Tibial artery (tissue), 4 donors: ENCODE data around the gene PASK.

Source experiments
- DNase-seq, 2 donors: peaks; one replicate each; pipeline ENCODE4 v3.0.0-alpha.2; 2019
- H3K27ac ChIP-seq, 2 donors: fragments of 200-600 bp; sonication (generic) in 1 of 2; 1 replicate in 1 of 2; 2 replicates in 1 of 2; pipeline ENCODE4 v1.5.1; 2018 to 2019; ENCODE audit warnings: mild to moderate bottlenecking in 1 of 2
- H3K27me3 ChIP-seq, 2 donors: fragments of 200-600 bp; sonication (generic) in 1 of 2; one replicate each; pipeline versions ENCODE4 v1.5.1 to v1.6.0; 2016 to 2019
- H3K36me3 ChIP-seq, 3 donors: fragments of 200-600 bp; sonication (generic) in 2 of 3; one replicate each; pipeline ENCODE4 v1.5.1; 2016 to 2019; ENCODE audit warnings: mild to moderate bottlenecking in 2 of 3
- H3K4me1 ChIP-seq, 4 donors: fragments of 200-600 bp; sonication (generic) in 2 of 4; 1 replicate in 3 of 4; 2 replicates in 1 of 4; pipeline ENCODE4 v1.5.1; 2016 to 2019
- H3K4me3 ChIP-seq, 2 donors: fragments of 200-600 bp; sonication (generic) in 1 of 2; 1 replicate in 1 of 2; 2 replicates in 1 of 2; pipeline ENCODE4 v1.5.1; 2018 to 2019; ENCODE audit warnings: mild to moderate bottlenecking in 2 of 2
- H3K9me3 ChIP-seq, 3 donors: fragments of 200-600 bp; sonication (generic) in 1 of 3; one replicate each; pipeline ENCODE4 v1.5.1; 2016 to 2019
- intact Hi-C: fragments of 100-400 bp; cut with DNase I; formaldehyde crosslinking; loops from one replicate; pipeline ENCODE4 v1.15.0; 2023; ENCODE audit warnings: low total_unique reads
- TF ChIP-seq, protein P1 (sequence below), 2 experiments: fragments of 200-600 bp in 1 of 2; fragments of 450-650 bp in 1 of 2; IDR thresholded peaks; one replicate each; pipeline ENCODE4 v1.5.1; 2017 to 2019; ENCODE audit warnings: antibody characterized with exemption in 2 of 2, mild to moderate bottlenecking in 1 of 2, moderate library complexity in 1 of 2

The PASK gene

DNA sequence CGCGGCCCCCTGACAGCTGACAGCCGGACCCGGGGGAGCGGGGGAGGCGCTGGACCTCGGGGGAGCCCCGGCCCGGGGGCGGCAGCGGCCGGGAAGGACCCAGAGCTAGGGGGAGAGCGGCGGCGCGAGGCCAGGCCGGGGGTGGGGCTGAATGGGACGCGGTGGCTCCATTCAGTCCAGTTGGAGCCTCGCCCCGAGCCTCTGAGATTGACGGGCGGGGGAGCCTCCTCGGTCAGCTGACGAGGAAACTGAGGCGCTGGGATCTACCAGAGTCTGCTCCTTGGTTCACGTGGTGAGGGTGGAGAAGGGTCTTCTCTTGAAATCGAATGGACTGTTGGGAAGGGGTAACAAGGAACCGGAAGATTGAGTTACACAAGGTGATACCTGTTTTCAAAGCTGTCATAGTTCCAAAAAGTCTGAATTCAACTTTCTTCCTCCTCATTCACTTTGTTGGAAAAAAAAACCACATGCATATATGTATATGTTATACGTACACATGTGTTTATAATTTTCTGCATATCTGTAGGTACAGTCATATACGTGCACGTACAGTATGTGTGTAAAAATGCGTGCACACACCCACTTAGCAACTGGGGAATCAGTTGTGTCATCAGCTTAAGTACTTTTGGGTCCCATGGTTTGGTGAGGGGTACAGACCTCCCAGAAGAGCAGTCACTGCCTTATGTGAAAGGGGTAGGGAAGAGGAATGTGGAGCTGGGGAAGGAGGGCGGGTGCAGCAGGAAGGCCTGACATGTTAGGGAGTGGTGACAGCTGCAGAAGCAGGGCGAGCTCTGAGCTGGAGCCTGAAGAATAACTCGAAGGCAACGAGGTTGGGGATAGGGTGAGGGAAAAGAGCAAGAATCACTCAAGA, 1.6 kb upstream of the PASK start:
- Histone ChIP-seq H3K36me3 (peaks cover 0 to 24% (median 7%) of the 10 kb centered on the region in 3 donors), H3K9me3 (no peaks in the 10 kb centered on the region), H3K27ac (peak overlapping the region; percentile 82 to 90), H3K4me1 (peaks cover 0 to 26% (median 16%) of the 10 kb centered on the region in 4 donors), H3K27me3 (no peaks in the 10 kb centered on the region), H3K4me3 (peak overlapping the region; percentile 86 to 97)
- intact Hi-C loops, result loop anchor here (10.0 kb wide), 1 partner anchor 556 kb away; no protein-coding TSS in a partner anchor
- TF ChIP-seq, protein P1, sequence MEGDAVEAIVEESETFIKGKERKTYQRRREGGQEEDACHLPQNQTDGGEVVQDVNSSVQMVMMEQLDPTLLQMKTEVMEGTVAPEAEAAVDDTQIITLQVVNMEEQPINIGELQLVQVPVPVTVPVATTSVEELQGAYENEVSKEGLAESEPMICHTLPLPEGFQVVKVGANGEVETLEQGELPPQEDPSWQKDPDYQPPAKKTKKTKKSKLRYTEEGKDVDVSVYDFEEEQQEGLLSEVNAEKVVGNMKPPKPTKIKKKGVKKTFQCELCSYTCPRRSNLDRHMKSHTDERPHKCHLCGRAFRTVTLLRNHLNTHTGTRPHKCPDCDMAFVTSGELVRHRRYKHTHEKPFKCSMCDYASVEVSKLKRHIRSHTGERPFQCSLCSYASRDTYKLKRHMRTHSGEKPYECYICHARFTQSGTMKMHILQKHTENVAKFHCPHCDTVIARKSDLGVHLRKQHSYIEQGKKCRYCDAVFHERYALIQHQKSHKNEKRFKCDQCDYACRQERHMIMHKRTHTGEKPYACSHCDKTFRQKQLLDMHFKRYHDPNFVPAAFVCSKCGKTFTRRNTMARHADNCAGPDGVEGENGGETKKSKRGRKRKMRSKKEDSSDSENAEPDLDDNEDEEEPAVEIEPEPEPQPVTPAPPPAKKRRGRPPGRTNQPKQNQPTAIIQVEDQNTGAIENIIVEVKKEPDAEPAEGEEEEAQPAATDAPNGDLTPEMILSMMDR (IDR thresholded peaks at IDR 0.05), result no peak
- no peak for DNase-seq

DNA sequence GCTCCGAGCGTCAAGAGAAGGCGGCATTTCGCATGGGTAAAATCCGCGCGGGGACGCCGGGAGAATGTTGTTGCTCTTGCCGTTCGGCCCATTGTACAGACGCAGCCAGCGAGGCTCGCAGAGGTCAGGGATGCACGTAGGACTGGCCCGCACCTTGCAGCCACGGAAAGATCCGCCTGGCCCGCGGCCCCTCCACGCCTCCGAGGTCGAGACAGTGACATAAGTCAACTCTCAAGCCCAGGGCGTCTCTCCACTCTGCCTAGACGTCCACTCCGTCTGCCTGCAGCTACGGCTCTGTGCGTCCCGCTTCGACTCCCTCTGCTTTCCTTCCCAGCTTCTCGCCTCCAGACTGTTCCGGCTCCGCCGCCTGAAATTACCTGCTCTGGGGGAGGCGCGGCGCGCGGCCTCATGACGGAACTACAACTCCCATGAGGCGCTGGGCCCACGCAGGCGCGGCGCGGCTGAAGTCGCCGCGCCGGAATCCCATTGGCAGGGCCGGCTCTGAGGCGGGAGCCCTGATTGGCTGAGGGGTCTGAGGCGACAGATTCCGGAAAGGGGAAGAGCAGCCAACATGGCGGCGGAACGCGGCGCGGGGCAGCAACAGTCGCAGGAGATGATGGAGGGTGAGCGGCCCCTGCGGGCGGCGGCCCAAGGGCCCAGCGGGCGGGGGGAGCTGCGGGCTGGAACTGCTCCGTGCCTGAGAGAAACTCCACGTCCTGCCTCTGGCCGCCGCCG, 820 bp upstream of the PASK start, which contains the start of gene PPP1R7:
PPP1R7 (plus strand) TSS at position 543 of the 735 bp plus-strand sequence; CDS start at position 572, 29 bp downstream.
- Histone ChIP-seq H3K9me3 (no peaks in the 10 kb centered on the region), H3K27me3 (no peaks in the 10 kb centered on the region), H3K36me3 (peaks cover 0 to 16% (median 4%) of the 10 kb centered on the region in 3 donors), H3K27ac (peak within 1 kb of the TSS; percentile 82 to 90), H3K4me1 (peaks cover 0 to 26% (median 16%) of the 10 kb centered on the region in 4 donors), H3K4me3 (peak within 1 kb of the TSS; percentile 86 to 97)
- DNase-seq, result peak; percentile 95 to 96
- TF ChIP-seq, protein P1 (IDR thresholded peaks at IDR 0.05), result peak in 1 of 2 experiments; percentile 14
- intact Hi-C loops, result loop anchor here (10.0 kb wide), 1 partner anchor 555 kb away; no protein-coding TSS in a partner anchor

DNA sequence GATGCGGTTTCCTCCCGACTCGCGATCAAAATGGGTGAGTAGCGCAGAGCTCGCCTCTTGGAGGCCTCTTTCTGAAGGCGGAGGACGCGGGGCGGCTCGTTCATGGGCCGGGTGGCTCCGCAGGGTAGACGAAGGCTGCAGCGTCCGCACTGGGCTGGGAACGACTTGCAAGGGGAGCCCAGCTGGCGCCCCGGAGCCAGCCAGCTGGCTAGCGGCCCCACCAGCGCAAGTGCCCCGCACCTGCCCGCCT, 328 bp upstream of the PASK start:
- H3K27ac ChIP-seq, result peak overlapping the region; percentile 82 to 90
- H3K4me1 ChIP-seq, result peaks cover 0 to 26% (median 16%) of the 10 kb centered on the region in 4 donors
- peaks cover 0 to 11% (median 4%) of the 10 kb centered on the region in 3 donors for H3K36me3 ChIP-seq
- H3K9me3 ChIP-seq, result no peaks in the 10 kb centered on the region
- intact Hi-C loops, result no loop called here
- H3K27me3 ChIP-seq, result no peaks in the 10 kb centered on the region
- TF ChIP-seq, protein P1 (IDR thresholded peaks at IDR 0.05), result no peak
- DNase-seq, result peak in 1 of 2 donors; percentile 23
- H3K4me3 ChIP-seq, result peak overlapping the region; percentile 86 to 97

DNA sequence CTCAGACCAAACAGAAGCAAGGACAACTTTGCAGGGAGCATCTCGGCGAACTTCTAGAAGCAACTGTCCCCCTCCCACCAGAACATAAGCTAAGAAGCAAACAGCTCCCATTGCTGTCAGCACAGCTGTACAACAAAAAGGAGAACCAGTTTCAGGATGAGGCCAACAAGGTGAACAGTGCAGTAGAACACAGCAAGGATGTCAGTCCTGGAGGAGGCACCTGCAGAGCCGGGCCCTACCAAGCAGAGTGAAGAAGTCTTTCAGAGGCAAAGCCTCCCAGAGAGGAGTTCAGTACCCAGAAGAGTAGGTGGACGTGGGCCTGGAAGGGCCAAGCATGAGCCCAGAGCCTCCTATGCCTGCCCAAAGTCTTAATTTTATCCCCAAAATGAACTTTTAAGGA, 1.0 kb downstream of the PASK start:
- Histone ChIP-seq H3K27ac (no peak overlapping the region), H3K9me3 (no peaks in the 10 kb centered on the region), H3K27me3 (no peaks in the 10 kb centered on the region), H3K4me1 (peaks cover 0 to 26% (median 16%) of the 10 kb centered on the region in 4 donors), H3K4me3 (peak overlapping the region; percentile 86 to 97), H3K36me3 (peaks cover 0 to 2% (median under 1%) of the 10 kb centered on the region in 3 donors)
- TF ChIP-seq, protein P1 (IDR thresholded peaks at IDR 0.05), result no peak
- no peak for DNase-seq
- intact Hi-C loops, result no loop called here

DNA sequence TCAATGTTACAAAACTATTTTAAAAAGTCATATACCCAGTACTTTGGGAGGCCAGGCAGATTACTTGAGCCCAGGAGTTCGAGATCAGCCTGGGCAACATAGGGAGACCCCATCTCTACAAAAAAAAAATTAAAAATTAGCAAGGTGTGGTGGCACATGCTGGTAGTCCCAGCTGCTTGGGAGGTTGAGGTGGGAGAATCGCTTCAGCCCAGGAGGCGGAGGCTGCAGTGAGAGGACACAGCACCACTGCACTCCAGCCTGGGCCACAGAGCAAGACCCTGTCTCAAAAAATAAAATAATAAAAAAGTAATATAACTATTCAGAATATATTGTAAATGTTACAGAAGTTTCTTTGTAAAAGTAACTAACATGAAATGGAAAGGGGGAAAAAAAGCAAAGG, 1.9 kb downstream of the PASK start:
- no peak overlapping the region for H3K27ac ChIP-seq
- TF ChIP-seq, protein P1 (IDR thresholded peaks at IDR 0.05), result no peak
- DNase-seq, result no peak
- H3K4me1 ChIP-seq, result peaks cover 0 to 26% (median 16%) of the 10 kb centered on the region in 4 donors
- no peaks in the 10 kb centered on the region for H3K27me3 ChIP-seq
- intact Hi-C loops, result no loop called here
- H3K9me3 ChIP-seq, result no peaks in the 10 kb centered on the region
- H3K4me3 ChIP-seq, result no peak overlapping the region
- H3K36me3 ChIP-seq, result no peaks in the 10 kb centered on the region
